K562 (cell line): ENCODE data around the gene ZNF862. TPM values are rescaled to one million over a fixed set of nuclear protein-coding genes. Genes with fewer than 3 reads are reported as not detected.

ENCODE experiments used
- ATAC-seq: fragments of 200-7000 bp; cut with Tn5 transposase; 3 replicates; pipeline ENCODE4 v1.9.1; 2020; ENCODE audit warnings: moderate library complexity
- BruUV-seq: library from RNA; stranded (reverse); fragments of 400-500 nt; replicated peaks from 2 replicates; lab custom pipeline; 2021; lab: Mats Ljungman, UMichigan
- CTCF ChIA-PET: fragments of 300-600 bp; formaldehyde crosslinking; extraction: SDS; loops from one replicate; lab custom pipeline; 2021; ENCODE audit warnings: low intra/inter-chr PET ratio; lab: Yijun Ruan, JAX
- POLR2A ChIA-PET: fragments of 300-600, 350-650 bp; sonication (Branson Sonifier 250); formaldehyde crosslinking; extraction: SDS; loops from one replicate; lab custom pipeline; 2021; ENCODE audit warnings: antibody characterized with exemption, inconsistent platforms; lab: Yijun Ruan, JAX
- DNase-seq, 4 experiments: peaks; one replicate each; pipeline versions ENCODE4 v3.0.0 to v3.0.0-alpha.2; 2011 to 2018; ENCODE audit warnings: low spot score in 3 of 4, mixed read lengths in 3 of 4; ENCODE audit errors: extremely low read depth in 1 of 4
- FAIRE-seq: peaks from 2 replicates; lab custom pipeline; 2011; peaks lifted over from hg19 to GRCh38; lab: Jason Lieb, UNC
- H2AFZ ChIP-seq: 2 replicates; pipeline ENCODE4 v1.6.0; 2011; ENCODE audit warnings: low read depth, low read length, control low read depth, inconsistent platforms
- H3K27ac ChIP-seq: fragments of 200-600 bp; 3 replicates; pipeline ENCODE4 v1.8.0; 2011; ENCODE audit warnings: low read depth, mild to moderate bottlenecking, control low read depth, inconsistent platforms, low read length, moderate library complexity, mixed read lengths; ENCODE audit errors: extremely low read depth
- H3K27me3 ChIP-seq, 2 experiments: fragments of 300-600 bp in 1 of 2; 2 replicates in 1 of 2; 3 replicates in 1 of 2; pipeline versions ENCODE4 v1.6.0 to v1.8.0; 2011; ENCODE audit warnings: inconsistent platforms in 2 of 2, low read length in 2 of 2, mild to moderate bottlenecking in 1 of 2, mixed read lengths in 1 of 2, moderate library complexity in 1 of 2; ENCODE audit not compliant: control insufficient read depth in 2 of 2, insufficient read depth in 2 of 2
- H3K36me3 ChIP-seq: fragments of 300-600 bp; 3 replicates; pipeline ENCODE4 v1.8.0; 2011; ENCODE audit warnings: mild to moderate bottlenecking, low read length, inconsistent platforms; ENCODE audit not compliant: control insufficient read depth, insufficient read depth
- H3K4me1 ChIP-seq, 2 experiments: fragments of 200-600 bp in 1 of 2; replicated peaks in 1 of 2; 2 replicates in 1 of 2; 3 replicates in 1 of 2; pipeline versions ENCODE4 v1.5.1 to v1.8.0; 2011; ENCODE audit warnings: inconsistent platforms in 2 of 2, low read length in 2 of 2, mild to moderate bottlenecking in 1 of 2, mixed read lengths in 1 of 2, moderate library complexity in 1 of 2; ENCODE audit not compliant: control insufficient read depth in 2 of 2, insufficient read depth in 2 of 2
- H3K4me2 ChIP-seq: 2 replicates; pipeline ENCODE4 v1.6.1; 2011; ENCODE audit warnings: low read length, control low read depth, inconsistent platforms, mixed read lengths; ENCODE audit not compliant: insufficient read depth
- H3K4me3 ChIP-seq: fragments of 200-600 bp; sonication (generic), shearing (Covaris generic); 2 replicates; pipeline ENCODE4 v1.5.1; 2016; ENCODE audit warnings: control low read depth, inconsistent platforms
- H3K79me2 ChIP-seq: fragments of 200-600 bp; 3 replicates; pipeline ENCODE4 v1.8.0; 2011; ENCODE audit warnings: low read length, inconsistent platforms; ENCODE audit not compliant: control insufficient read depth, insufficient read depth
- H3K9ac ChIP-seq, 2 experiments: 2 replicates each; pipeline versions ENCODE4 v1.6.0 to v1.6.1; 2011; ENCODE audit warnings: low read depth in 2 of 2, low read length in 2 of 2, control low read depth in 1 of 2, inconsistent platforms in 1 of 2, mild to moderate bottlenecking in 1 of 2, mixed read lengths in 1 of 2; ENCODE audit not compliant: insufficient read depth in 1 of 2
- H3K9me1 ChIP-seq: one replicate; pipeline ENCODE4 v1.6.0; 2011; ENCODE audit warnings: inconsistent platforms, mild to moderate bottlenecking, low read length, moderate library complexity; ENCODE audit not compliant: control insufficient read depth, insufficient read depth
- H3K9me3 ChIP-seq: replicated peaks from 2 replicates; pipeline ENCODE4 v1.5.1; 2011; ENCODE audit warnings: low read depth, low read length, inconsistent platforms; ENCODE audit not compliant: control insufficient read depth, insufficient read depth
- H4K20me1 ChIP-seq: replicated peaks from 2 replicates; pipeline ENCODE4 v1.6.1; 2011; ENCODE audit warnings: low read length, inconsistent platforms, mixed read lengths; ENCODE audit not compliant: control insufficient read depth, insufficient read depth
- ARID1B ChIP-seq: fragments of 450-650 bp; IDR thresholded peaks from 2 replicates; pipeline ENCODE4 v1.6.1; 2016; ENCODE audit warnings: antibody characterized with exemption, mild to moderate bottlenecking, inconsistent platforms
- EGR1 ChIP-seq: fragments of 450-650 bp; conservative IDR thresholded peaks from 2 replicates; pipeline ENCODE4 v1.6.1; 2017; ENCODE audit warnings: mild to moderate bottlenecking
- PCBP1 ChIP-seq: fragments of 200-400 bp; formaldehyde crosslinking; IDR thresholded peaks from 2 replicates; pipeline ENCODE4 v1.6.1; 2018; ENCODE audit warnings: mild to moderate bottlenecking, low read depth, low read length; ENCODE audit not compliant: poor library complexity, severe bottlenecking
- PTRF ChIP-seq: fragments of 450-650 bp; IDR thresholded peaks from 2 replicates; pipeline ENCODE4 v1.6.1; 2016; ENCODE audit warnings: mild to moderate bottlenecking, missing genetic modification characterization, missing compliant biosample characterization
- WGBS: fragments of 100-300 bp; shearing (Covaris generic); methylation state at CpG from one replicate; pipeline ENCODE4 v1.1.6; 2016; ENCODE audit warnings: low coverage, mixed read lengths; ENCODE audit not compliant: insufficient coverage; ENCODE audit errors: missing lambda C conversion rate; 5-methylcytosine and 5-hydroxymethylcytosine counted together
- in situ Hi-C: fragments of 300-500 bp; cut with MboI; formaldehyde crosslinking; loops from 4 replicates; pipeline ENCODE4 v1.15.0; 2018; ENCODE audit warnings: inconsistent platforms, mixed read lengths
- intact Hi-C: fragments of 100-400 bp; cut with micrococcal nuclease; formaldehyde crosslinking; loops from 2 replicates; pipeline ENCODE4 v1.14.2; 2022
- polyA plus RNA-seq, 8 experiments: library from polyadenylated mRNA; depleted of rRNA in 4 of 8; stranded (reverse) in 5 of 8; unstranded in 3 of 8; fragments of >200 nt; fragmentation: Nextera tagmentation in 2 of 8; fragmentation: Illumina TruSeq in 1 of 8; extraction: Ambion mirVana in 2 of 8; extraction: Trizol in 1 of 8; gene quantifications; 2 replicates each; pipeline versions ENCODE4 v1.2.1 to v1.2.3, GENCODE V29; 2011 to 2014; ENCODE audit warnings: inconsistent platforms in 1 of 8, missing spikeins in 1 of 8
- total RNA-seq, 7 experiments: library from RNA; depleted of rRNA in 6 of 7; stranded (reverse); fragments of >200 nt in 6 of 7; fragmentation: Illumina TruSeq in 2 of 7; extraction: Trizol in 2 of 7; gene quantifications; 2 replicates each; pipeline versions ENCODE4 v1.2.1 to v1.2.3, GENCODE V29; 2011 to 2021; ENCODE audit warnings: low replicate concordance in 1 of 7
- TF ChIP-seq, protein P1 (sequence below): sonication (generic); formaldehyde crosslinking; IDR thresholded peaks from 2 replicates; pipeline ENCODE4 v1.9.0; 2022; ENCODE audit warnings: mild to moderate bottlenecking, missing genetic modification reagents

Gene ZNF862
- total and polyA plus RNA-seq, 9 of the 15 experiments (the other 6 are each of a cell fraction or from before 2014, with no cell fraction given), result 1.1 to 3.9 (median 2.6) TPM

DNA sequence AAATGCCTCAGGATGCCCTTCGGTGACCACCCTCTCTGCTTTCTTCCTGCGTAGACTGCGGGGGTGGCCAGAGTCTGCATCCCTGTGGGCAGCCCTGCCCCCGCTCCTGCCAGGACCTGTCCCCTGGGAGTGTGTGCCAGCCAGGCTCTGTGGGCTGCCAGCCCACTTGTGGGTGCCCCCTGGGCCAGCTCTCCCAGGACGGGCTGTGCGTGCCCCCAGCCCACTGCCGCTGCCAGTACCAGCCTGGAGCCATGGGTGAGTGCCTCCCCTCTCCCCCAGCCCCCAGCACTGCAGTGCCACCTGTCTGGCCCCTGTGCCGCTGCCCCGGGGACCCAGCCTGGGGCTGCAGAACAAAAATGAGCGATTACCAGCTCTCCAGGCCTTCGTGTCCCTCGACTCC, 23.1 kb upstream of the ZNF862 start:
- H4K20me1 ChIP-seq, result peaks cover 17% of the 10 kb centered on the region
- WGBS, result 9% methylated on average over 11 of the region's 12 CpGs
- intact Hi-C loops, result no loop called here
- TF ChIP-seq PCBP1 (peak; percentile 24), PTRF (tag) (no peak)
- DNase-seq (no peak), FAIRE-seq (no peak), ATAC-seq (no peak)
- H3K9me3 ChIP-seq, result no peaks in the 10 kb centered on the region
- H3K9ac ChIP-seq, result no peak overlapping the region
- ChIA-PET POLR2A (interaction anchor here (0.6 kb wide), 1 partner anchor 1404 kb away, joined by 3 read pairs; no protein-coding TSS in a partner anchor), CTCF (interaction anchor here (0.5 kb wide), 1 partner anchor 1170 kb away, joined by 3 read pairs; no protein-coding TSS in a partner anchor)
- peaks cover 4% of the 10 kb centered on the region for H3K9me1 ChIP-seq
- in situ Hi-C loops, result no loop called here
- H3K4me1 ChIP-seq, result peaks cover 3 to 70% of the 10 kb centered on the region in 2 experiments; a peak in 3 of 5 replicates
- no peaks in the 10 kb centered on the region for H3K36me3 ChIP-seq
- no TSS peak for BruUV-seq
- H3K79me2 ChIP-seq, result no peaks in the 10 kb centered on the region
- peaks cover 7 to 81% of the 10 kb centered on the region in 2 experiments; a peak in 4 of 5 replicates for H3K27me3 ChIP-seq
- H3K4me3 ChIP-seq, result no peak overlapping the region
- H2AFZ ChIP-seq, result no peak overlapping the region
- no peak overlapping the region for H3K4me2 ChIP-seq
- no peak overlapping the region for H3K27ac ChIP-seq

DNA sequence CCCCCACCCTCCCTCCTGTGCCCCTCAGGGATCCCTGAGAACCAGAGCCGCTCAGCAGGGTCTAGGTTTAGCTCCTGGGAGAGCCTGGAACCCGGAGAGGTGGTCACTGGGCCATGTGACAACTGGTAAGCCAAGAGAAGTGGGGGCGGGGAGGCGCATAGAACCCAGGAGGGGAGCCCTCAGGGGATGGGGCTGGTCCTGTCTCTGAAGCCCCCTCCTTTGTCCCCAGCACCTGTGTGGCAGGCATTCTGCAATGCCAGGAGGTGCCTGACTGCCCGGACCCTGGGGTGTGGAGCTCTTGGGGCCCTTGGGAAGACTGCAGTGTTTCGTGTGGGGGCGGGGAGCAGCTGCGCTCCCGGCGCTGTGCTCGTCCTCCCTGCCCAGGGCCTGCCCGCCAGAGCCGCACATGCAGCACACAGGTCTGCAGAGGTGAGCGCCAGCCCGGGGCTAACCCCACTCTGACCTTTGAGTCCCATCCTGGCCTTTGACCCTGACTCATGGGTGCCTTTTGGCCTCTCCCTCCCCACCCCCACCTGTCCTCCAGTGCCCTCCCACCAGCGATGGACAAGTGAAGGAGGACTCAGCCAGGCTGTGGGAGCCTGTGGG, 22.4 kb upstream of the ZNF862 start:
- Histone ChIP-seq H2AFZ (no peak overlapping the region), H4K20me1 (peaks cover 23% of the 10 kb centered on the region), H3K9ac (peak overlapping the region in 1 of 2 experiments; percentile 81; a peak in 2 of 4 replicates), H3K9me1 (peaks cover 4% of the 10 kb centered on the region), H3K4me3 (no peak overlapping the region), H3K4me2 (no peak overlapping the region), H3K27me3 (peaks cover 12 to 84% of the 10 kb centered on the region in 2 experiments; a peak in 4 of 5 replicates), H3K79me2 (no peaks in the 10 kb centered on the region), H3K4me1 (peaks cover 3 to 75% of the 10 kb centered on the region in 2 experiments; a peak in 3 of 5 replicates), H3K9me3 (no peaks in the 10 kb centered on the region), H3K36me3 (no peaks in the 10 kb centered on the region), H3K27ac (no peak overlapping the region)
- no TSS peak for BruUV-seq
- in situ Hi-C loops (no loop called here), intact Hi-C loops (no loop called here)
- 7% methylated on average over 15 of the region's 16 CpGs for WGBS
- TF ChIP-seq ARID1B (no peak), EGR1 (peak; percentile 44)
- TF ChIP-seq, protein P1, sequence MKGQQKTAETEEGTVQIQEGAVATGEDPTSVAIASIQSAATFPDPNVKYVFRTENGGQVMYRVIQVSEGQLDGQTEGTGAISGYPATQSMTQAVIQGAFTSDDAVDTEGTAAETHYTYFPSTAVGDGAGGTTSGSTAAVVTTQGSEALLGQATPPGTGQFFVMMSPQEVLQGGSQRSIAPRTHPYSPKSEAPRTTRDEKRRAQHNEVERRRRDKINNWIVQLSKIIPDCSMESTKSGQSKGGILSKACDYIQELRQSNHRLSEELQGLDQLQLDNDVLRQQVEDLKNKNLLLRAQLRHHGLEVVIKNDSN (CRISPR knock-in tag), result peak; percentile 17
- ChIA-PET CTCF (interaction anchor here (0.5 kb wide), 1 partner anchor 1170 kb away, joined by 3 read pairs; no protein-coding TSS in a partner anchor), POLR2A (interaction anchor here (0.6 kb wide), 1 partner anchor 1404 kb away, joined by 3 read pairs; no protein-coding TSS in a partner anchor)
- DNase-seq (no peak), ATAC-seq (no peak), FAIRE-seq (no peak)
